ENCODE data around the gene STPG4. TPM values are rescaled to one million over a fixed set of nuclear protein-coding genes. Genes with fewer than 3 reads are reported as not detected.

The STPG4 gene
- total RNA-seq, 1 experiment from 2014 or later, result not detected

DNA sequence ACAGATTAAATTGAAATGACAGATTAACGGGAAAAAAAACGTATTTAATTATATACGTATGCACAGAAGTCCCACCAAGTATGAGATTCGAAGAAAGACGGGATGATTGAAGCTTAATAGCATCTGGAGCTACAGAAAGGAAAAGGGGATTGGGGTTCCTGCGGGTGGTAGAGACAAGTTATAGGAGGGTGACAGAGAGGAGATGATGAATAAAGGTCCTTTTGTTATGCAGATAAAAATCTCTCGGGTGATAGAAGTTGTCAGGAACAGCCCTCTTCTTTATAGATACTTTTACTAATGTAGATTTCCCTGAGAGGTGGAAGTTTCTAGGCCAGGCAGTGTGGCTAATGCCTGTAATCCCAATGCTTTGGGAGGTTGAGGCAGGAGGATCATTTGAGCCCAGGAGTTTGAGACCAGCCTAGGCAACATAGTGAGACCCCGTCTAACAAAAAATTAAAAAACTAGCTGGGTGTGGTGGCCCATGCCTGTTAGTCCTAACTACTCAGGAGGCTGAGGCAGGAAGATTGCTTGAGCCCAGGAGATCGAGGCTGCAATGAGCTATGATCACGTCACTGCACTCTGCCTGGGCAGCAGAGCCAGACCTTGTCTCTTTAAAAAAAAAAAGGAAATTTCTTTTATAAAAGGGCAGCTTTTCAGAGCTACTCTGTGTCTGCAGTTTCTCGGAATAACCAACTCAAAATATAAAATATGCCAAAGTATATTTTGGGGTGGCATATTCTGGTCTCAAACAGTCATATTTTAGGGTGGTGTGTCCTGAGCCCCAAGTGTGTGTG, 113.0 kb downstream of the STPG4 start:
- no peaks in the 10 kb centered on the region for H3K27me3 ChIP-seq
- H3K4me3 ChIP-seq, result no peak overlapping the region
- peaks cover 54% of the 10 kb centered on the region for H3K36me3 ChIP-seq
- no peaks in the 10 kb centered on the region for H3K9me3 ChIP-seq
- DNase-seq, result no peak

DNA sequence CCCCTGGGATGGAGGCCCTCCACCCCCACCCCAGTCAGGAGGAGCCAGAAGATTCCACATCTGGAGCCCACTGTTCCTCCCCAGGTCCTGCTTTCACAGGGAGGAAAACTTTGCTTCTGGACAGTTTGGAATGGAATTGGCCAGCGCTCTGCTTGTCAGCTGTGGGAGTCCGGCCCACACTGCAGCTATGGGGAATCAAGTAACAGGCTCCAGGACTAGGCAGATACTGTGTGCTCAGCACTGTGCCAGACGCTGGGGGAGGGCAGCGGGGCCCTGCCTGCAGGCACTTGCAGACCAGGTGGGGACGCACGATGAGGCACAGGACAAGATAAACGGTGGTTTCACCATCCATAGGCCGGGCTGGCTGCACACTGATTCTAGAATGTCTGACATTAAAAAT, 114.0 kb downstream of the STPG4 start:
- H3K27me3 ChIP-seq, result no peaks in the 10 kb centered on the region
- DNase-seq, result no peak
- no peak overlapping the region for H3K4me3 ChIP-seq
- no peaks in the 10 kb centered on the region for H3K9me3 ChIP-seq
- peaks cover 52% of the 10 kb centered on the region for H3K36me3 ChIP-seq

DNA sequence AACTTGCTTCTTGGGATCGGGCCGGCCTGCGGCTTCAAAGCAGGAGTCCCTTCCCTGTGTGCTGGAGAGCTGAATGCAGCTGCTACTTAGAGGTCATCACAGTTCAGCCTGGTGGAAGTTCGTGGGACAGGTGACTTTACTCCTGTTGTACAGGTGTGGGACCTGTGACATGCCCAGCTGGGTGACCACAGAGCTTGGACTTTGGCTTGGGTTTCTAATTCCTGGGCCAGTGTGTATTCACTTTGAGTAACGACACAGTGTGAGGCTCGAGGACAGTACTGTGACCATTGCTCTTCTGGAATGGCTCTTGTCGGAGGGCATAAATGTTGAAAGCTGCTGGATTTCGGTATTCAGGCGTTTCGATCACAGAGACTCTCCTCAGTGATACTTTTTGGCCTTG, 114.5 kb downstream of the STPG4 start:
- no peaks in the 10 kb centered on the region for H3K9me3 ChIP-seq
- H3K27me3 ChIP-seq, result no peaks in the 10 kb centered on the region
- H3K4me3 ChIP-seq, result no peak overlapping the region
- no peak for DNase-seq
- peaks cover 54% of the 10 kb centered on the region for H3K36me3 ChIP-seq

DNA sequence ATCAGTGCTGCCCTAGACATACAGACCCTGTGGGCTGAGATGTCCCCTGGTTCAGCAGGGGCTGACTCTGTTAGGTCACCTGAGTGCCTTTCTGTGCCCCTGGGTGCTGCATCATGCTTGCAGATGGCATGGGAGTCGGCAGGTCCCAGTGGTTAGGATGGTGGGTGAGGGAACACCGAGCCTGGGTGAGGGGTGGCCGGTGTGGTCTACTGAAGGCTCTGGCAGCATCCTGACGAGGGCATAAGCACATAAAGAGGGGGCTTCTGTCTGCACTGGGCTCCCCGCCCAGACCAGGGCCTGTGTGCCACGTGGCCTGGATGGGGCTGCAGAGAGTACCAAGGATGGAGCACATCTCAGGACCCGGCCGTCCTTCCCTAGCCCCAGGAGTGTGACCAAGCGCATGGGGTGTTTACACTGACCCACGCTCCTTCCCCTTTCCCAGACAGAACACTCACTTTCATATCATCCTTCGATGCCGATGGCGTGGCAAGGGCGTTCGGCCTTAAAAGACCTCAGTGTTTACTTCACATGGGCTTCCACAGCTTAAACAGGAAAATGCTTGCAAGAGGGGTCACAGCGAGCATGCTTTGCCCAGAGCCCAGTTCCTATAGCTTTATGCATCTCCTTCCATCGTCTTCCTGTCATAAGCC, 115.1 kb downstream of the STPG4 start:
- Histone ChIP-seq H3K9me3 (no peaks in the 10 kb centered on the region), H3K27me3 (no peaks in the 10 kb centered on the region), H3K4me3 (no peak overlapping the region), H3K36me3 (peaks cover 54% of the 10 kb centered on the region)
- no peak for DNase-seq

DNA sequence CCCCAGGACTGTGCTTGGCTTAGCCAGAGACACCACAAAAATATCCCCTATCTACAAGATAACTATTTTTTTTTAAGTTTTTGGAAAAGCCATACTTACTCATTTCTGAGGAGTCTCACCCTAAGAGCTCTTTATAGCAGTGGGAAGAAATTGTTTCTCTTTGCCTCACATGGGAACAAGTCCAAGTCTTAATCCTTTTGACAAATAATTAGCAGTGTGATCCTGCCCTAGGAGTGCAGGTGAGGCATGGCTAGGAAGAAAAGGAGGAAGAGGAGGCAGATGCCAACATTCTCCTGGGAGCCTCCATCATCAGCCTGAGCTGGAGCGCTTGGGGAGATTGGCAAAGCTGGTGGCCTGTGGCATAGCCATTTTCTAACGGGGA, 115.6 kb downstream of the STPG4 start:
- no peak for DNase-seq
- Histone ChIP-seq H3K27me3 (no peaks in the 10 kb centered on the region), H3K36me3 (peaks cover 53% of the 10 kb centered on the region), H3K4me3 (no peak overlapping the region), H3K9me3 (no peaks in the 10 kb centered on the region)

DNA sequence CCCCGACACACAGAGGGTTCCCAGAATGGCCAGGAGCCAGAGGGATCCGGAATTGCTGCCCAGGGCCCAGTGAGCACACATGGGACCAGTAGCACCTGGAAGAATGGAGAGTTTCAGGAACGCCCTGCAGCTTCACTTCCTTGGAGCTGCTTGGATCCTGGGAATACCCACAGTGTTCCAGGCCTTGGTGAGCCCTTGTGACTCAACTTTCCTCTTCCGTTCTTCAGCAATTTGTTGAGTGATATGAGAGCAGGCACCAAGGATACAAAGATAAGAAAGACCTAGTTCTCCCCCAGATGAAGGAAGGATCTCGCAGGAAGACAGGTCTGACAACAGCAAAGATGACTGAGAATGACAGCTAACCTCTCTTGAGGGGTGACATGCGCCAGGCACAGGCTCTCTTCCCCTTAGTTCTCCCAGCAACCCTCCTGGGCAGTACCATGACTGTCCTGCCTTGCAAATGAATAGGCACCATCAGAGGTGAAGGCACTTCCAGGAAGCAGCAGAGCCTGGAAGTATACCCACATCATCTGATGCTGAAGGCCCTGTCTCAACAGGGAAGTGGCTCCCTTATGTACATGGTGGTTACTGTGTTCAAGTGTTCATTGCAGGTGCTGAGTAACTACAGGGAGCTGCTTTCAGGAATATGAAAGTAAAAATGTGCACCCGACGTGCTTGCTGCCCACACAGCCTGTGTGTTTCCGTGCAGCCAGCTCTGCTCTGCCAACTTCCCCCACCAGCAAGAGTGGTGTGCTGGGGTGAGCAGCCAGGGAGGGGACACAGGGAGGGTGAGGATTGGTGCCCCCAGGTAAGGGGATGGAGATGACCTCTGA, 116.2 kb downstream of the STPG4 start:
- DNase-seq, result no peak
- Histone ChIP-seq H3K9me3 (no peaks in the 10 kb centered on the region), H3K4me3 (no peak overlapping the region), H3K27me3 (no peaks in the 10 kb centered on the region), H3K36me3 (peaks cover 47% of the 10 kb centered on the region)

DNA sequence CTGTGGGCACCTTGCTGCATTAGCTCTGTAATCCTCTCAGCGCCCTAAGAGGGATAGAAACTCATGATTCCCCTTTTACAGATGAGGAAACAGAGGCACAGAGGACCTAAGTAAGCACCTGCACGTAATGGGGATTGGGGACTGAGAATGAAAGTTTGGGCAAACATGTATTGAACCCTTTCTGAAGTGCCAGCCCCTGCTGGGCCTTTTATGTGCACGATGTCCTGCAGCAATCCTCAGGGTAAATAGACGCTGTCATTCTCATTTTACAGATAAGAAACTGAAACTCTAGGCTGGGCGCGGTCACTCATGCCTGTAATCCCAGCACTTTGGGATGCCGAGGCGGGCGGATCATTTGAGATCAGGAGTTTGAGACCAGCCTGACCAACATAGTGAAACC, 117.4 kb downstream of the STPG4 start:
- no peak overlapping the region for H3K4me3 ChIP-seq
- H3K9me3 ChIP-seq, result no peaks in the 10 kb centered on the region
- no peak for DNase-seq
- H3K27me3 ChIP-seq, result no peaks in the 10 kb centered on the region
- H3K36me3 ChIP-seq, result peaks cover 55% of the 10 kb centered on the region

Other genes with a start within 250 kb of the STPG4 start
- 165 and 174 TPM in 2 replicates for gene MCFD2, start 239.5 kb downstream of the STPG4 start, total RNA-seq (2014; rRNA removed; shearing (Covaris generic); ENCODE audit: low replicate concordance)
- 10.4 and 15.1 TPM in 2 replicates for gene TTC7A, start 214.1 kb downstream of the STPG4 start, total RNA-seq (2014; rRNA removed; shearing (Covaris generic); ENCODE audit: low replicate concordance)
- 812 and 1,243 TPM in 2 replicates for gene CALM2, start 21.2 kb upstream of the STPG4 start, total RNA-seq (2014; rRNA removed; shearing (Covaris generic); ENCODE audit: low replicate concordance)
- gene EPCAM, start 214.0 kb upstream of the STPG4 start, total RNA-seq (2014; rRNA removed; shearing (Covaris generic); ENCODE audit: low replicate concordance), result not detected in 2 replicates
- 62.2 and 109 TPM in 2 replicates for gene MSH2, start 247.8 kb upstream of the STPG4 start, total RNA-seq (2014; rRNA removed; shearing (Covaris generic); ENCODE audit: low replicate concordance)

All from MG63 (cell line).